Measurements from ENCODE around the gene DEPDC5. TPM values are rescaled to one million over a fixed set of nuclear protein-coding genes. Genes with fewer than 3 reads are reported as not detected.

DEPDC5 gene
- total and polyA plus RNA-seq, 9 of the 15 experiments (the other 6 are each of a cell fraction or from before 2014, with no cell fraction given) = 2.3 to 12.3 (median 10.7) TPM

DNA sequence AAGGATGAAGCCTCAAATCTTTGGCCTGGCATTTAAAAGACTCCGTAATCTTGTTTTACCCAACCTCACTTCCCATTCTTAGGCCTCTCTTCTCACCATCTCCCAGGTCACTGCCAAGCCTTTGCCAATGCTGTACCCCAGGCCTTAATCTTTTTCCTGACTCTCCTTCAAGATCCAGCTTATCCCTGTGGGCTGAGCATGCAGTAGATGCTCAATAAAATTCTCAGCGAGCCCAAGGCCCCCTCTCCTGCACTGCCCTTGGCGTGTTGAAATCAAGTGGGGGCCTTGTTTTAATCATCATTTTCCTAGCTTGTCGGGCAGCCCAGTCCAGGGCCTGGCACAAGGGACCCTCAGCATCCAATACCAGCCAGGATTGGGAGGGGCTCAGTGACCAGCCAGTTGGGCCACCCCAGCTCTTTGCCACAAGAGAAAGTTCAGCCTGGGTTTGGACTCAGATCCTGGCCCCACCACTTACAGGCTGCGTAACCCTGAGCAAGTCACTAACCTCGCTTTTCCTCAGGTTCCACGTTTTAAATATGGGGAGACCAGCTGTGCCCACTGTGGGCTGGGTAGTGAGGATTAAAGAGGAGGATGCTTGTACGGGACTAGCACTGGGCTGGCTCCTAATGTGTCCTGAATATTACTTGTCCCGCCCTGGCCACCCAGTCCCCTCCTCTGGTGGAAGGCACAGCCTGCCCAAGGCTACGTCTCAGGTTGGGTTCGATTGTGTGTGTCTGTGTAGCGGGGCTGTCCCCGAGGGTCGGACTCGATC, 189.6 kb downstream of the DEPDC5 start (continued):
- TF ChIP-seq, protein P1, sequence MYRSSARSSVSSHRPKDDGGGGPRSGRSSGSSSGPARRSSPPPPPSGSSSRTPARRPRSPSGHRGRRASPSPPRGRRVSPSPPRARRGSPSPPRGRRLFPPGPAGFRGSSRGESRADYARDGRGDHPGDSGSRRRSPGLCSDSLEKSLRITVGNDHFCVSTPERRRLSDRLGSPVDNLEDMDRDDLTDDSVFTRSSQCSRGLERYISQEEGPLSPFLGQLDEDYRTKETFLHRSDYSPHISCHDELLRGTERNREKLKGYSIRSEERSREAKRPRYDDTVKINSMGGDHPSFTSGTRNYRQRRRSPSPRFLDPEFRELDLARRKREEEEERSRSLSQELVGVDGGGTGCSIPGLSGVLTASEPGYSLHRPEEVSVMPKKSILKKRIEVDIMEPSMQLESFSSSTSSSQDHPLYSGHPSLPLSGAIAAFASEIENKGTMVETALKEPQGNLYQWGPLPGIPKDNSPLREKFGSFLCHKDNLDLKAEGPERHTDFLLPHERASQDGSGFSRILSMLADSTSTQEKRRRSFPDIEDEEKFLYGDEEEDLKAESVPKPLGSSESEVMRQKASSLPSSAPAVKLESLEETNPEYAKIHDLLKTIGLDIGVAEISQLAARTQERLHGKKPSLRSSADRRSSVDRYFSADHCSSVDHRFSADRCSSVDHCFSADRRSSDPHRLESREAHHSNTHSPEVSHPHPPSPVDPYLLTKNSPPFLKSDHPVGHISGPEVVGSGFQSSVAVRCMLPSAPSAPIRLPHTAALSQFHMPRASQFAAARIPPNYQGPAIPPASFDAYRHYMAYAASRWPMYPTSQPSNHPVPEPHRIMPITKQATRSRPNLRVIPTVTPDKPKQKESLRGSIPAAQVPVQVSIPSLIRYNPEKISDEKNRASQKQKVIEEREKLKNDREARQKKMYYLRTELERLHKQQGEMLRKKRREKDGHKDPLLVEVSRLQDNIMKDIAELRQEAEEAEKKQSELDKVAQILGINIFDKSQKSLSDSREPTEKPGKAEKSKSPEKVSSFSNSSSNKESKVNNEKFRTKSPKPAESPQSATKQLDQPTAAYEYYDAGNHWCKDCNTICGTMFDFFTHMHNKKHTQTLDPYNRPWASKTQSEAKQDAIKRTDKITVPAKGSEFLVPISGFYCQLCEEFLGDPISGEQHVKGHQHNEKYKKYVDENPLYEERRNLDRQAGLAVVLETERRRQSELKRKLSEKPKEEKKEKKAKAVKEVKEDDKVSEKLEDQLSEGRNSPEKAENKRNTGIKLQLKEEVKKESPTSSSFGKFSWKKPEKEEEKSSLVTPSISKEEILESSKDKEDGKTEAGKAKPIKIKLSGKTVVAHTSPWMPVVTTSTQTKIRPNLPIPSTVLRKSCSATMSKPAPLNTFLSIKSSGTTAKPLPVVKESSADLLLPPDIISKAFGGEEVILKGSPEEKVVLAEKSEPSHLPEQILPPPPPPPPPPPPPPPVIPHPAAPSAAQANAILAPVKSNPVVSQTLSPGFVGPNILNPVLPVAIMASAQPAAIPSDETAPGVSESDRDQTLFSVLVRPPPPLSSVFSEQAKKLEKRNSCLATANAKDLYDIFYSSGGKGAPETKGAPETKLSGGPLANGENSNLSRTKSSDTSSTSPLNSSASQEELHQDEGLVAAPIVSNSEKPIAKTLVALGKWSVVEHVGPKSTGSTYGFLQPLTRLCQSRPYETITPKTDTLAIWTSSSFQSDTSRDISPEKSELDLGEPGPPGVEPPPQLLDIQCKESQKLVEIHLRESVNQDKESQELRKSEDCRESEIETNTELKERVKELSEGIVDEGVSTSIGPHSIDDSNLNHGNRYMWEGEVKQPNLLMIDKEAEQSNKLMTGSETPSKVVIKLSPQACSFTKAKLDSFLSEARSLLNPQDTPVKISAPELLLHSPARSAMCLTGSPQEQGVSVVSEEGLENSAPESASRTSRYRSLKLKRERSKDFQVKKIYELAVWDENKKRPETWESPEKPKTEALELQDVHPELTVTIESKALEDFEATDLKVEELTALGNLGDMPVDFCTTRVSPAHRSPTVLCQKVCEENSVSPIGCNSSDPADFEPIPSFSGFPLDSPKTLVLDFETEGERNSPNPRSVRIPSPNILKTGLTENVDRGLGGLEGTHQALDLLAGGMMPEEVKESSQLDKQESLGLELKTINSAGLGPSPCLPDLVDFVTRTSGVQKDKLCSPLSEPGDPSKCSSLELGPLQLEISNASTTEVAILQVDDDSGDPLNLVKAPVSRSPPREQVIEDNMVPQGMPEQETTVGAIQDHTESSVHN (IDR thresholded peaks at IDR 0.05; ENCODE audit: borderline replicate concordance in 1 of 2, low read depth in 1 of 2) = no peak
- TF ChIP-seq PHF8 (IDR thresholded peaks at IDR 0.05; ENCODE audit: borderline replicate concordance, low read length) = 0 out of 2 replicates have a peak, but pooled peaks have one; percentile 11

All from K562 (cell line).